K562 (cell line): ENCODE results near the gene B3GALT4. TPM values are rescaled to one million over a fixed set of nuclear protein-coding genes. Genes with fewer than 3 reads are reported as not detected.
A peak's percentile ranks its signal among the peaks of the same experiment; 100 is the strongest.

ENCODE experiments used
- ATAC-seq: fragments of 200-7000 bp; cut with Tn5 transposase; 3 replicates; pipeline ENCODE4 v1.9.1; 2020; ENCODE audit warnings: moderate library complexity
- BruUV-seq: library from RNA; stranded (reverse); fragments of 400-500 nt; replicated peaks from 2 replicates; lab custom pipeline; 2021; lab: Mats Ljungman, UMichigan
- CTCF ChIA-PET: fragments of 300-600 bp; formaldehyde crosslinking; extraction: SDS; loops from one replicate; lab custom pipeline; 2021; ENCODE audit warnings: low intra/inter-chr PET ratio; lab: Yijun Ruan, JAX
- POLR2A ChIA-PET: fragments of 300-600, 350-650 bp; sonication (Branson Sonifier 250); formaldehyde crosslinking; extraction: SDS; loops from one replicate; lab custom pipeline; 2021; ENCODE audit warnings: antibody characterized with exemption, inconsistent platforms; lab: Yijun Ruan, JAX
- DNase-seq, 4 experiments: peaks; one replicate each; pipeline versions ENCODE4 v3.0.0 to v3.0.0-alpha.2; 2011 to 2018; ENCODE audit warnings: low spot score in 3 of 4, mixed read lengths in 3 of 4; ENCODE audit errors: extremely low read depth in 1 of 4
- FAIRE-seq: peaks from 2 replicates; lab custom pipeline; 2011; peaks lifted over from hg19 to GRCh38; lab: Jason Lieb, UNC
- H2AFZ ChIP-seq: 2 replicates; pipeline ENCODE4 v1.6.0; 2011; ENCODE audit warnings: low read depth, low read length, control low read depth, inconsistent platforms
- H3K27ac ChIP-seq: fragments of 200-600 bp; 3 replicates; pipeline ENCODE4 v1.8.0; 2011; ENCODE audit warnings: low read depth, mild to moderate bottlenecking, control low read depth, inconsistent platforms, low read length, moderate library complexity, mixed read lengths; ENCODE audit errors: extremely low read depth
- H3K27me3 ChIP-seq, 2 experiments: fragments of 300-600 bp in 1 of 2; 2 replicates in 1 of 2; 3 replicates in 1 of 2; pipeline versions ENCODE4 v1.6.0 to v1.8.0; 2011; ENCODE audit warnings: inconsistent platforms in 2 of 2, low read length in 2 of 2, mild to moderate bottlenecking in 1 of 2, mixed read lengths in 1 of 2, moderate library complexity in 1 of 2; ENCODE audit not compliant: control insufficient read depth in 2 of 2, insufficient read depth in 2 of 2
- H3K36me3 ChIP-seq: fragments of 300-600 bp; 3 replicates; pipeline ENCODE4 v1.8.0; 2011; ENCODE audit warnings: mild to moderate bottlenecking, low read length, inconsistent platforms; ENCODE audit not compliant: control insufficient read depth, insufficient read depth
- H3K4me1 ChIP-seq, 2 experiments: fragments of 200-600 bp in 1 of 2; replicated peaks in 1 of 2; 2 replicates in 1 of 2; 3 replicates in 1 of 2; pipeline versions ENCODE4 v1.5.1 to v1.8.0; 2011; ENCODE audit warnings: inconsistent platforms in 2 of 2, low read length in 2 of 2, mild to moderate bottlenecking in 1 of 2, mixed read lengths in 1 of 2, moderate library complexity in 1 of 2; ENCODE audit not compliant: control insufficient read depth in 2 of 2, insufficient read depth in 2 of 2
- H3K4me2 ChIP-seq: 2 replicates; pipeline ENCODE4 v1.6.1; 2011; ENCODE audit warnings: low read length, control low read depth, inconsistent platforms, mixed read lengths; ENCODE audit not compliant: insufficient read depth
- H3K4me3 ChIP-seq: fragments of 200-600 bp; sonication (generic), shearing (Covaris generic); 2 replicates; pipeline ENCODE4 v1.5.1; 2016; ENCODE audit warnings: control low read depth, inconsistent platforms
- H3K79me2 ChIP-seq: fragments of 200-600 bp; 3 replicates; pipeline ENCODE4 v1.8.0; 2011; ENCODE audit warnings: low read length, inconsistent platforms; ENCODE audit not compliant: control insufficient read depth, insufficient read depth
- H3K9ac ChIP-seq, 2 experiments: 2 replicates each; pipeline versions ENCODE4 v1.6.0 to v1.6.1; 2011; ENCODE audit warnings: low read depth in 2 of 2, low read length in 2 of 2, control low read depth in 1 of 2, inconsistent platforms in 1 of 2, mild to moderate bottlenecking in 1 of 2, mixed read lengths in 1 of 2; ENCODE audit not compliant: insufficient read depth in 1 of 2
- H3K9me1 ChIP-seq: one replicate; pipeline ENCODE4 v1.6.0; 2011; ENCODE audit warnings: inconsistent platforms, mild to moderate bottlenecking, low read length, moderate library complexity; ENCODE audit not compliant: control insufficient read depth, insufficient read depth
- H3K9me3 ChIP-seq: replicated peaks from 2 replicates; pipeline ENCODE4 v1.5.1; 2011; ENCODE audit warnings: low read depth, low read length, inconsistent platforms; ENCODE audit not compliant: control insufficient read depth, insufficient read depth
- H4K20me1 ChIP-seq: replicated peaks from 2 replicates; pipeline ENCODE4 v1.6.1; 2011; ENCODE audit warnings: low read length, inconsistent platforms, mixed read lengths; ENCODE audit not compliant: control insufficient read depth, insufficient read depth
- BHLHE40 ChIP-seq: IDR thresholded peaks from 2 replicates; pipeline ENCODE4 v1.6.1; 2011; ENCODE audit warnings: low read length, improper control_type of control experiment
- DEAF1 ChIP-seq: fragments of 450-650 bp; formaldehyde crosslinking; IDR thresholded peaks from 2 replicates; pipeline ENCODE4 v1.4.0; 2020; ENCODE audit warnings: mild to moderate bottlenecking, moderate library complexity
- HDAC8 ChIP-seq: fragments of 450-650 bp; IDR thresholded peaks from 2 replicates; pipeline ENCODE4 v1.6.1; 2016; ENCODE audit warnings: mild to moderate bottlenecking, missing genetic modification characterization, moderate library complexity, missing compliant biosample characterization
- HNRNPUL1 ChIP-seq: fragments of 200-400 bp; formaldehyde crosslinking; IDR thresholded peaks from 2 replicates; pipeline ENCODE4 v1.6.1; 2017; ENCODE audit warnings: low read length
- MYC ChIP-seq, 2 experiments: fragments of 250-450 bp in 1 of 2; sonication (Bioruptor Pico) in 1 of 2; IDR thresholded peaks; 2 replicates each; pipeline versions ENCODE4 v1.5.1 to v1.6.1; 2012 to 2021; ENCODE audit warnings: low read depth in 2 of 2, borderline replicate concordance in 1 of 2, improper control_type of control experiment in 1 of 2, low read length in 1 of 2, mild to moderate bottlenecking in 1 of 2, moderate library complexity in 1 of 2
- NR2C2 ChIP-seq, 2 experiments: fragments of 200-800 bp in 1 of 2; sonication (Bioruptor generic) in 1 of 2; sonication (generic) in 1 of 2; formaldehyde crosslinking in 1 of 2; IDR thresholded peaks; 2 replicates each; pipeline versions ENCODE4 v1.6.1 to v1.8.0; 2016 to 2022; ENCODE audit warnings: mild to moderate bottlenecking in 1 of 2, missing compliant biosample characterization in 1 of 2, missing genetic modification characterization in 1 of 2, missing genetic modification reagents in 1 of 2
- POLR2G ChIP-seq: fragments of 200-400 bp; formaldehyde crosslinking; IDR thresholded peaks from 2 replicates; pipeline ENCODE4 v1.6.1; 2017; ENCODE audit warnings: low read depth, mild to moderate bottlenecking, antibody characterized with exemption, low read length, moderate library complexity
- RBM39 ChIP-seq: fragments of 200-400 bp; formaldehyde crosslinking; optimal IDR thresholded peaks from 2 replicates; pipeline ENCODE3; 2018; ENCODE audit warnings: low read depth, low read length
- SMAD3 ChIP-seq: fragments of 450-650 bp; formaldehyde crosslinking; conservative IDR thresholded peaks from 2 replicates; pipeline ENCODE4 v1.4.0; 2020; ENCODE audit warnings: mild to moderate bottlenecking
- TCF15 ChIP-seq: fragments of 250-450 bp; sonication (Bioruptor Pico); IDR thresholded peaks from 2 replicates; pipeline ENCODE4 v1.8.0; 2022; ENCODE audit warnings: moderate library complexity, mild to moderate bottlenecking, inconsistent platforms
- WHSC1 ChIP-seq: IDR thresholded peaks from one replicate; pipeline ENCODE4 v1.6.1; 2012; ENCODE audit warnings: low read length, control low read depth, inconsistent platforms
- ZC3H4 ChIP-seq: sonication (generic); formaldehyde crosslinking; IDR thresholded peaks from 2 replicates; pipeline ENCODE4 v1.9.0; 2021; ENCODE audit warnings: missing genetic modification reagents, borderline replicate concordance
- ZFX ChIP-seq: sonication (generic); formaldehyde crosslinking; IDR thresholded peaks from 2 replicates; pipeline ENCODE4 v1.8.0; 2022; ENCODE audit warnings: mild to moderate bottlenecking, missing genetic modification reagents, moderate library complexity
- ZNF511 ChIP-seq: sonication (generic); formaldehyde crosslinking; IDR thresholded peaks from 2 replicates; pipeline ENCODE4 v1.8.0; 2022; ENCODE audit warnings: mild to moderate bottlenecking, missing genetic modification reagents
- ZNF589 ChIP-seq: fragments of 200-800 bp; sonication (Bioruptor generic); IDR thresholded peaks from 2 replicates; pipeline ENCODE4 v1.6.1; 2016; ENCODE audit warnings: low read depth, missing genetic modification characterization, missing compliant biosample characterization
- ZSCAN29 ChIP-seq: fragments of 450-650 bp; IDR thresholded peaks from 2 replicates; pipeline ENCODE4 v1.6.1; 2017
- WGBS: fragments of 100-300 bp; shearing (Covaris generic); methylation state at CpG from one replicate; pipeline ENCODE4 v1.1.6; 2016; ENCODE audit warnings: low coverage, mixed read lengths; ENCODE audit not compliant: insufficient coverage; ENCODE audit errors: missing lambda C conversion rate; 5-methylcytosine and 5-hydroxymethylcytosine counted together
- in situ Hi-C: fragments of 300-500 bp; cut with MboI; formaldehyde crosslinking; loops from 4 replicates; pipeline ENCODE4 v1.15.0; 2018; ENCODE audit warnings: inconsistent platforms, mixed read lengths
- intact Hi-C: fragments of 100-400 bp; cut with micrococcal nuclease; formaldehyde crosslinking; loops from 2 replicates; pipeline ENCODE4 v1.14.2; 2022
- polyA plus RNA-seq, 8 experiments: library from polyadenylated mRNA; depleted of rRNA in 4 of 8; stranded (reverse) in 5 of 8; unstranded in 3 of 8; fragments of >200 nt; fragmentation: Nextera tagmentation in 2 of 8; fragmentation: Illumina TruSeq in 1 of 8; extraction: Ambion mirVana in 2 of 8; extraction: Trizol in 1 of 8; gene quantifications; 2 replicates each; pipeline versions ENCODE4 v1.2.1 to v1.2.3, GENCODE V29; 2011 to 2014; ENCODE audit warnings: inconsistent platforms in 1 of 8, missing spikeins in 1 of 8
- total RNA-seq, 7 experiments: library from RNA; depleted of rRNA in 6 of 7; stranded (reverse); fragments of >200 nt in 6 of 7; fragmentation: Illumina TruSeq in 2 of 7; extraction: Trizol in 2 of 7; gene quantifications; 2 replicates each; pipeline versions ENCODE4 v1.2.1 to v1.2.3, GENCODE V29; 2011 to 2021; ENCODE audit warnings: low replicate concordance in 1 of 7

The B3GALT4 gene
- total and polyA plus RNA-seq, 9 of the 15 experiments (the other 6 are each of a cell fraction or from before 2014, with no cell fraction given) = 0.11 to 1.3 (median 0.53) TPM; not detected in 1

- TF ChIP-seq DEAF1 (CRISPR knock-in tag) = peak; percentile 79
- TF ChIP-seq HDAC8 (tag) = no peak
- TF ChIP-seq, all 486 proteins: peak for 94
Observed at GRCh38 chr6:33279971-33280511, 3.1 kb downstream of the B3GALT4 start (continued).

GRCh38 chr6:33280539-33280938, 3.6 kb downstream of the B3GALT4 start:
- in situ Hi-C loops (no loop called here), intact Hi-C loops (loop anchor here (1.0 to 2.0 kb wide), 4 partner anchors 19 to 146 kb away; no protein-coding TSS in a partner anchor)
- CTCF ChIA-PET = interaction anchor here (1.2 to 6.6 kb wide), 7 partner anchors 19 to 145 kb away, joined by 5 to 64 read pairs (median 14); partner anchors contain the start of genes CUTA, KIFC1 and RGL2
- H3K4me1 ChIP-seq = peaks cover 16 to 39% of the 10 kb centered on the region in 2 experiments; a peak in 4 of 5 replicates
- no peaks in the 10 kb centered on the region for H3K9me3 ChIP-seq
- peaks cover 89% of the 10 kb centered on the region for H3K36me3 ChIP-seq
- H3K79me2 ChIP-seq = peaks cover 10% of the 10 kb centered on the region
- WGBS = 89% methylated on average over 6 of the region's 6 CpGs
- H3K9me1 ChIP-seq = no peaks in the 10 kb centered on the region
- BruUV-seq = no TSS peak
- no peaks in the 10 kb centered on the region for H3K27me3 ChIP-seq
- no peak overlapping the region for H3K4me3 ChIP-seq
- H3K4me2 ChIP-seq = no peak overlapping the region; the same call in 1 of the 2 replicates
- H3K9ac ChIP-seq = peak overlapping the region in 1 of 2 experiments; percentile 30; a peak in 2 of 4 replicates
- peaks cover 13% of the 10 kb centered on the region for H4K20me1 ChIP-seq
- no peak overlapping the region for H3K27ac ChIP-seq
- no peak for ATAC-seq
- no peak for FAIRE-seq
- no peak overlapping the region for H2AFZ ChIP-seq
- POLR2A ChIA-PET = interaction anchor here (0.7 to 8.1 kb wide), 4 partner anchors 8 to 19 kb away, joined by 3 to 90 read pairs (median 10); partner anchors contain the start of genes PFDN6, RPS18, VPS52 and WDR46
- no peak for DNase-seq
- TF ChIP-seq POLR2G (peak; percentile 55), BHLHE40 (no peak), ZC3H4 (CRISPR knock-in tag) (0 out of 2 replicates have a peak, but pooled peaks have one; percentile 41), RBM39 (no peak), NR2C2 (CRISPR knock-in tag; IDR thresholded peaks at IDR 0.05) (no peak), NR2C2 (tag; IDR thresholded peaks at IDR 0.05) (0 out of 2 replicates have a peak, but pooled peaks have one; percentile 2), HNRNPUL1 (no peak), MYC (IDR thresholded peaks at IDR 0.05; ENCODE audit: low read depth, low read length) (no peak), MYC (CRISPR knock-in tag; IDR thresholded peaks at IDR 0.05; ENCODE audit: borderline replicate concordance, low read depth) (no peak), ZSCAN29 (no peak), ZFX (no peak), TCF15 (CRISPR knock-in tag) (no peak), ZNF589 (CRISPR knock-in tag) (no peak), WHSC1 (no peak), SMAD3 (CRISPR knock-in tag) (no peak), ZNF511 (0 out of 2 replicates have a peak, but pooled peaks have one; percentile 30)
